NB4 (cell line): ENCODE data around the gene TAT.

Source experiments
- DNase-seq: peaks from one replicate; pipeline ENCODE4 v3.0.0; 2010; ENCODE audit warnings: low read depth
- H3K4me3 ChIP-seq: one replicate; pipeline ENCODE4 v1.5.1; 2011; ENCODE audit warnings: mild to moderate bottlenecking, low read depth, low read length, moderate library complexity
- CTCF ChIP-seq: IDR thresholded peaks from one replicate; pipeline ENCODE4 v1.5.1; 2012; ENCODE audit warnings: low read depth, low read length
- MYC ChIP-seq: IDR thresholded peaks from 2 replicates; pipeline ENCODE4 v1.6.1; 2011; ENCODE audit warnings: low read depth, low read length
- POLR2A ChIP-seq: IDR thresholded peaks from 2 replicates; pipeline ENCODE4 v1.6.1; 2011; ENCODE audit warnings: mild to moderate bottlenecking; ENCODE audit not compliant: insufficient read length; ENCODE audit errors: extremely low read depth
- TF ChIP-seq, protein P1 (sequence below): IDR thresholded peaks from 2 replicates; pipeline ENCODE4 v1.6.1; 2011; ENCODE audit warnings: low read depth, low read length

The TAT gene

DNA sequence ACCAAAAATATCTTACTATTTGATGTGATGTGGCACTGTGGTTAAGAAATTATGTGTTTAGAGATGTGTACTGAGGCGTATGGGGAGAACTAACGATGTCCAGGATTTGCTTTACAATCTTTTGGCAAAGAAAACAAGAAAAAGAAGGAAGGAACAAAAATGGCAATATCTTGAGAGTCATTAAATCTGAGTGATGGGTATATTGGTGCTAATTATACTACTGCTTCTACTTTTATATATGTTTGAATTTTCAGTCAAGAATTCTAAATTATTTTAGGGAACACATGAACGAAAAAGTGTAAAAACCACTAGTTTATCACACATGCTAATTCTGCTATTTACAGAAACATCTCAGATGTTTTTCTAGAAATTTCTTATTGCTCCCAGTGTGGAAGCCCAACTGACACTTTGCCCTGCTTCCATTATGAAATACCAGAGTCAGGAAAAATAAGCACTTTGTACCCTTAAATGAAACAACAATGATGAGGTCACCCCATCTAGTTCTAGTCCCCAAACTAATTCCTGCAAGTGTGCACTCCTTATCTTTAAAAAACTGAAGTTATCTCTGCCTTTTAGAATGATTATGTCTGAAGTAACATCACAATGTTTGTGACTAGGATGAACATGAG lies 18.8 kb downstream of the TAT start:
- DNase-seq, result no peak
- H3K4me3 ChIP-seq, result no peak overlapping the region
- TF ChIP-seq, protein P1, sequence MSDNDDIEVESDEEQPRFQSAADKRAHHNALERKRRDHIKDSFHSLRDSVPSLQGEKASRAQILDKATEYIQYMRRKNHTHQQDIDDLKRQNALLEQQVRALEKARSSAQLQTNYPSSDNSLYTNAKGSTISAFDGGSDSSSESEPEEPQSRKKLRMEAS, result no peak

- no peak for DNase-seq
- H3K4me3 ChIP-seq, result no peak overlapping the region
- TF ChIP-seq POLR2A (no peak), MYC (no peak), CTCF (no peak)
- TF ChIP-seq, protein P1, result no peak
Observed at GRCh38 chr16:71557299-71557698, 19.6 kb downstream of the TAT start.

- TF ChIP-seq POLR2A (no peak), CTCF (no peak), MYC (no peak)
- TF ChIP-seq, protein P1, result 0 out of 2 replicates have a peak, but pooled peaks have one; percentile 18
- no peak overlapping the region for H3K4me3 ChIP-seq
- peak; percentile 82 for DNase-seq
Observed at GRCh38 chr16:71555230-71555891, 21.5 kb downstream of the TAT start.

- peak; percentile 46 for DNase-seq
- no peak for TF ChIP-seq MYC
- peak; percentile 24 for TF ChIP-seq CTCF
- H3K4me3 ChIP-seq, result no peak overlapping the region
Observed at GRCh38 chr16:71552698-71553503, 24.0 kb downstream of the TAT start.

DNA sequence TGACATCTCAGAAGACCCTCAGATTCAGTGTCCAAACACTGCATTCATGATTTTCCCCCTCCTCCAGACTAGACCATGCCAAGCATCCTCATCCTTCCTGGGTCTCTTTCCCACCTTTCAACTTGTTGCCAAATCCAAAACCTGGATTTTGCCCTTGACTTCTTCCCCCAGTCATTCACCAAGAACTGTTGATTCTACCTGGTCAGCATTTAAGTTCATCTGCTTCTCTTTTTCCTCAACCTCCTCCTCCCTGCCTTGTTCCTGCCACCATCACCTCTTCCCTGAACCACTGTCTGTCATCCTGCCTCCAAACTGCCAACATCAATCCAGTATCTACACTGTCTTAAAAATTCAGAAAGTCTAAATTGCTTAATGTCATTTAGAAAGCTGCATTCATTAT lies 29.7 kb downstream of the TAT start:
- DNase-seq, result no peak
- no peak overlapping the region for H3K4me3 ChIP-seq
- TF ChIP-seq, protein P1, result no peak
- no peak for TF ChIP-seq CTCF
- TF ChIP-seq POLR2A, result no peak
- TF ChIP-seq MYC, result no peak

GRCh38 chr16:71542377-71542776 lies 34.5 kb downstream of the TAT start:
- DNase-seq, result peak; percentile 77
- TF ChIP-seq CTCF, result peak; percentile 88
- TF ChIP-seq, protein P1, result no peak
- no peak overlapping the region for H3K4me3 ChIP-seq
